ENCODE measurements around the gene RNF113A. TPM values are rescaled to one million over a fixed set of nuclear protein-coding genes. Genes with fewer than 3 reads are reported as not detected.

Gene RNF113A
- 14.7 and 16.8 TPM in 2 replicates for total RNA-seq

DNA sequence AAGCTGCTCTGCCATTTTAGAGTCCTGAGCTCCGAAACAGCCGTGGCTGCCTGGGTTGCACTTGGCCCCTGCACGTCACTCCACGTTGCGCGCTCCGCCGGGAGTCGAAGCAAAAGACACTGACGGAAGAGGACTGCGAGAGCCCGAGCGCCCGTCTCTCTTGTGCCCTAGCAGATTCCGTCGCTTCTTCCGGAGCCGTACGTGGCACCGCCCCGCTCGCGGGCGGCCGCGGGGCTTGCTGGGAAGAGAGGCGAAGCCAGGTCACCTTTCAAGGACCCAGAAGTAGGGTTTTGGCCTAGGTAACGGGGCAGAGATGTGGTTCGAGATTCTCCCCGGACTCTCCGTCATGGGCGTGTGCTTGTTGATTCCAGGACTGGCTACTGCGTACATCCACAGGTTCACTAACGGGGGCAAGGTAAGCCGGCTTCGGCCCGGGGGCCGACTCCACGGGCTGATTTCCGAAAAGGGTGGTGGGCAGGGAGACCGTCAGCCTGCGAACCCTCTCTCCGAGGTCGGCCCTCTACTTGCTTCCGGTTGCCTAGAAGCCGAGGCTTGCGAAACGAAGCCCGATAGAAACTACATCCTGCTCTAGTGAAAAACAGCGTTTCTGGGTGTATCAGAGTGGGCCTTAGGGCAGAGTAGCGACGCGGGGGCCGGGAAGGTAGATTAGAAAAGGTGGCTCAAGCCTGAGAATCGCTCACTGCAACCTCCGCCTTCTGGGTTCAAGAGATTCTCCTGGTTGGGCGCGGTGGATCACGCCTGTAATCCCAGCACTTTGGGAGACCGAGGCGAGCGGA is at the start of gene RNF113A, which contains the start of gene NDUFA1:
RNF113A (minus strand) TSS at position 135 of the 797 bp plus-strand sequence; CDS start at position 15, 120 bp downstream.
NDUFA1 (plus strand) TSS at position 234 of the 797 bp plus-strand sequence; CDS start at position 314, 80 bp downstream.

GRCh38 chrX:119895843-119896326 is 24.4 kb upstream of the RNF113A start, which contains the start of gene AKAP14:
Gene AKAP14, plus strand, starts transcription at chrX:119895893. Its CDS starts 7,331 bp downstream, at chrX:119903224.

GRCh38 chrX:119852382-119853353 is 18.9 kb downstream of the RNF113A start, which contains the start of gene UPF3B:
Gene UPF3B, minus strand, starts transcription at chrX:119852963. Its CDS starts 35 bp downstream, at chrX:119852928.

Other genes with a start within 250 kb of the RNF113A start
- 2.8 and 7.5 TPM in 2 replicates for gene SEPTIN6, start 178.6 kb downstream of the RNF113A start, total RNA-seq
- gene SOWAHD, start 113.1 kb downstream of the RNF113A start, total RNA-seq: 0.24 and 0.43 TPM in 2 replicates
- 7,919 and 13,177 TPM in 2 replicates for gene RPL39, start 80.1 kb downstream of the RNF113A start, total RNA-seq
- gene UPF3B, start 18.8 kb downstream of the RNF113A start, total RNA-seq: 0.43 and 1.7 TPM in 2 replicates
- gene NDUFA1, start 99 bp upstream of the RNF113A start, total RNA-seq: 38.2 and 53.5 TPM in 2 replicates
- 0.64 TPM in 1 of 2 replicates, not detected in the other for gene AKAP14, start 24.2 kb upstream of the RNF113A start, total RNA-seq
- 2.9 and 4.0 TPM in 2 replicates for gene NKAP, start 72.0 kb upstream of the RNF113A start, total RNA-seq
- gene RHOXF2B, start 206.0 kb upstream of the RNF113A start, total RNA-seq: under 0.01 TPM in 1 of 2 replicates, not detected in the other
- gene RHOXF1, start 244.2 kb upstream of the RNF113A start, total RNA-seq: not detected in 2 replicates

Measured in tracheal epithelial cell (primary cell).